MM.1S (cell line): ENCODE data around the gene MIOX.
A peak's percentile ranks its signal among the peaks of the same experiment; 100 is the strongest.

Source experiments
- DNase-seq: peaks from one replicate; pipeline ENCODE4 v3.0.0-alpha.2; 2015
- H2AFZ ChIP-seq: fragments of 300-600 bp; sonication (generic); 2 replicates; pipeline ENCODE4 v1.6.0; 2016; ENCODE audit warnings: antibody characterized with exemption, low read length
- H3F3A ChIP-seq: fragments of 300-600 bp; sonication (generic); 2 replicates; pipeline ENCODE4 v1.6.1; 2016; ENCODE audit warnings: mild to moderate bottlenecking, antibody characterized with exemption, low read length, moderate library complexity, mixed read lengths; ENCODE audit not compliant: insufficient read depth
- H3K27ac ChIP-seq: fragments of 300-600 bp; sonication (generic); 2 replicates; pipeline ENCODE4 v1.5.1; 2016; ENCODE audit warnings: mild to moderate bottlenecking, low read length
- H3K27me3 ChIP-seq: fragments of 300-600 bp; sonication (generic); replicated peaks from 2 replicates; pipeline ENCODE4 v1.6.0; 2016; ENCODE audit warnings: low read length; ENCODE audit not compliant: insufficient read depth
- H3K36me3 ChIP-seq: fragments of 300-600 bp; sonication (generic); replicated peaks from 2 replicates; pipeline ENCODE4 v1.6.1; 2016; ENCODE audit warnings: mild to moderate bottlenecking, low read length, mixed read lengths; ENCODE audit not compliant: insufficient read depth
- H3K4me1 ChIP-seq: fragments of 300-600 bp; sonication (generic); 2 replicates; pipeline ENCODE4 v1.6.1; 2016; ENCODE audit warnings: low read length, mixed read lengths
- H3K4me2 ChIP-seq: fragments of 300-600 bp; sonication (generic); 2 replicates; pipeline ENCODE4 v1.6.0; 2016; ENCODE audit warnings: low read depth, low read length
- H3K4me3 ChIP-seq: fragments of 300-600 bp; sonication (generic); 2 replicates; pipeline ENCODE4 v1.5.1; 2016; ENCODE audit warnings: low read length, mixed read lengths
- H3K79me2 ChIP-seq: fragments of 300-600 bp; sonication (generic); 2 replicates; pipeline ENCODE4 v1.6.1; 2016; ENCODE audit warnings: mixed run types, low read length, mixed read lengths
- H3K9ac ChIP-seq: fragments of 300-600 bp; sonication (generic); 2 replicates; pipeline ENCODE4 v1.6.1; 2016; ENCODE audit warnings: low read length, mixed read lengths
- H3K9me2 ChIP-seq: fragments of 300-600 bp; sonication (generic); replicated peaks from 2 replicates; pipeline ENCODE4 v1.6.1; 2016; ENCODE audit warnings: mild to moderate bottlenecking, low read length, mixed read lengths; ENCODE audit not compliant: insufficient read depth
- H3K9me3 ChIP-seq: fragments of 300-600 bp; sonication (generic); replicated peaks from 2 replicates; pipeline ENCODE4 v1.6.1; 2016; ENCODE audit warnings: mild to moderate bottlenecking, low read length, mixed read lengths; ENCODE audit not compliant: insufficient read depth
- H4K20me1 ChIP-seq: fragments of 300-600 bp; sonication (generic); 2 replicates; pipeline ENCODE4 v1.6.1; 2016; ENCODE audit warnings: mild to moderate bottlenecking, low read length, moderate library complexity, mixed read lengths; ENCODE audit not compliant: insufficient read depth
- CTCF ChIP-seq: fragments of 300-600 bp; sonication (generic); IDR thresholded peaks from 2 replicates; pipeline ENCODE4 v1.5.1; 2016; ENCODE audit warnings: antibody characterized with exemption, low read length, mixed read lengths
- EZH2 ChIP-seq: fragments of 300-600 bp; sonication (generic); optimal IDR thresholded peaks from 2 replicates; pipeline ENCODE3; 2017; ENCODE audit warnings: low read depth, mild to moderate bottlenecking, antibody characterized with exemption, low read length, mixed read lengths
- EZH2phosphoT487 ChIP-seq: fragments of 300-600 bp; sonication (generic); IDR thresholded peaks from 2 replicates; pipeline ENCODE4 v1.6.1; 2018; ENCODE audit warnings: antibody characterized with exemption, low read length

The MIOX gene

GRCh38 chr22:50523806-50524675, 37.4 kb downstream of the MIOX start:
- Histone ChIP-seq H3K4me2 (peak overlapping the region; percentile 90), H3F3A (peaks cover 26% of the 10 kb centered on the region), H3K9me3 (no peaks in the 10 kb centered on the region), H4K20me1 (no peaks in the 10 kb centered on the region), H3K79me2 (peaks cover 39% of the 10 kb centered on the region), H3K27ac (peak overlapping the region; percentile 87; the same call in 1 of the 2 replicates), H2AFZ (no peak overlapping the region), H3K36me3 (no peaks in the 10 kb centered on the region), H3K4me3 (peak overlapping the region; percentile 88), H3K27me3 (no peaks in the 10 kb centered on the region), H3K4me1 (peaks cover 18% of the 10 kb centered on the region), H3K9me2 (no peaks in the 10 kb centered on the region), H3K9ac (peak overlapping the region; percentile 92)
- TF ChIP-seq CTCF: no peak
- TF ChIP-seq EZH2phosphoT487: no peak
- no peak for TF ChIP-seq EZH2
- DNase-seq: peak; percentile 36

GRCh38 chr22:50524676-50525103, 38.0 kb downstream of the MIOX start:
- Histone ChIP-seq H3F3A (peaks cover 26% of the 10 kb centered on the region), H3K79me2 (peaks cover 39% of the 10 kb centered on the region), H3K27ac (peak overlapping the region; percentile 87), H3K4me3 (peak overlapping the region; percentile 88), H4K20me1 (no peaks in the 10 kb centered on the region), H3K27me3 (no peaks in the 10 kb centered on the region), H3K4me2 (peak overlapping the region; percentile 90), H3K9me2 (no peaks in the 10 kb centered on the region), H2AFZ (peak overlapping the region; percentile 54; the same call in 1 of the 2 replicates), H3K9me3 (no peaks in the 10 kb centered on the region), H3K9ac (peak overlapping the region; percentile 92), H3K36me3 (no peaks in the 10 kb centered on the region), H3K4me1 (peaks cover 18% of the 10 kb centered on the region)
- TF ChIP-seq EZH2 (no peak), CTCF (no peak), EZH2phosphoT487 (no peak)
- peak; percentile 27 for DNase-seq

GRCh38 chr22:50525104-50525857, 38.6 kb downstream of the MIOX start, which contains the start of gene SCO2:
Gene SCO2, minus strand, starts transcription at chr22:50525598. Its CDS starts 1,187 bp downstream, at chr22:50524411.
- TF ChIP-seq CTCF (peak; percentile 42), EZH2 (no peak)
- H3K36me3 ChIP-seq: no peaks in the 10 kb centered on the region
- peak; percentile 97 for DNase-seq
- peaks cover 19% of the 10 kb centered on the region for H3K4me1 ChIP-seq
- no peaks in the 10 kb centered on the region for H3K9me2 ChIP-seq
- no peaks in the 10 kb centered on the region for H3K27me3 ChIP-seq
- H3K4me2 ChIP-seq: peak within 1 kb of the TSS; percentile 91
- H3K9me3 ChIP-seq: no peaks in the 10 kb centered on the region
- peaks cover 26% of the 10 kb centered on the region for H3F3A ChIP-seq
- peak within 1 kb of the TSS; percentile 87 for H3K27ac ChIP-seq
- H4K20me1 ChIP-seq: no peaks in the 10 kb centered on the region
- peak within 1 kb of the TSS; percentile 88 for H3K4me3 ChIP-seq
- peaks cover 39% of the 10 kb centered on the region for H3K79me2 ChIP-seq
- peak within 1 kb of the TSS; percentile 92 for H3K9ac ChIP-seq
- peak within 1 kb of the TSS; percentile 54 for H2AFZ ChIP-seq
